Activated CD8-positive, alpha-beta T cell treated with anti-CD3 and anti-CD28 coated beads for 36 hours (primary cell): Measurements from ENCODE around the gene MGRN1. TPM values are rescaled to one million over a fixed set of nuclear protein-coding genes. Genes with fewer than 3 reads are reported as not detected.
A peak's percentile ranks its signal among the peaks of the same experiment; 100 is the strongest.

Experiments
- ATAC-seq: fragments of 200-7000 bp; cut with Tn5 transposase; one replicate; pipeline ENCODE4 v1.10.0; 2021; ENCODE audit warnings: mild to moderate bottlenecking, moderate library complexity
- CTCF ChIA-PET: fragments of 350-600 bp; sonication (Branson Sonifier 250); formaldehyde crosslinking; loops from one replicate; lab custom pipeline; 2021; ENCODE audit warnings: antibody characterized with exemption; lab: Charles Lee
- POLR2A ChIA-PET: fragments of 350-600 bp; sonication (Branson Sonifier 250); formaldehyde crosslinking; loops from one replicate; lab custom pipeline; 2021; ENCODE audit warnings: antibody characterized with exemption; lab: Charles Lee
- DNase-seq: peaks from one replicate; pipeline ENCODE4 v3.0.0-alpha.2; 2020
- H3K27ac Mint-ChIP-seq: one replicate; pipeline ENCODE4 v1.8.0; 2021; ENCODE audit warnings: mild to moderate bottlenecking, mixed read lengths
- H3K27me3 Mint-ChIP-seq: one replicate; pipeline ENCODE4 v1.8.0; 2021; ENCODE audit warnings: mixed read lengths
- H3K36me3 Mint-ChIP-seq: one replicate; pipeline ENCODE4 v1.8.0; 2021; ENCODE audit warnings: low read depth, mixed read lengths
- H3K4me1 Mint-ChIP-seq: one replicate; pipeline ENCODE4 v1.8.0; 2021; ENCODE audit warnings: low read depth, mixed read lengths
- H3K4me3 Mint-ChIP-seq: one replicate; pipeline ENCODE4 v1.8.0; 2021; ENCODE audit warnings: mild to moderate bottlenecking, moderate library complexity, mixed read lengths
- H3K9me3 Mint-ChIP-seq: one replicate; pipeline ENCODE4 v1.8.0; 2021; ENCODE audit warnings: mixed read lengths
- intact Hi-C: fragments of 100-400 bp; cut with micrococcal nuclease; formaldehyde crosslinking; loops from one replicate; pipeline ENCODE4 v1.10.0; 2022
- total RNA-seq, 2 experiments: library from RNA; stranded (reverse); gene quantifications; one replicate each; pipeline ENCODE4 v1.2.3, GENCODE V29; 2021
- TF ChIP-seq, protein P1 (sequence below): fragments of 200-600 bp; IDR thresholded peaks from one replicate; pipeline ENCODE4 v1.8.0; 2022; ENCODE audit warnings: antibody characterized with exemption, mild to moderate bottlenecking

MGRN1 gene
- total RNA-seq, 2 experiments from 2014 or later = 67.6 to 70.8 TPM

DNA sequence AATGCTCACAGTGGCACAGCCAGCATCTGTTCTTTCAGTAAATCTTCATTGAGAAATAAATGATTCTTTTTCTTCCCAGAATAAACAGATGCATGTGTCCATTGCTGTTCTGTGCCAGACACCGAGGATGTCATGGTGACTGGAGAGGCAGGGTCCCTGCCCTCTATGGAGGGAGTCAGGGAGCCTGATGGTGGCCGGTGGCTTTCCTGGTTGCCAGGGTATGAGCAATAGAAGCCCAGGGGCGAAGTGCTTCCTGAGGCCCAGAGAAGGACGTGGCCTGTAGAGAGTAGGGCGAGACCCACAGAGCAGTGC is 38.8 kb downstream of the MGRN1 start:
- no peak for ATAC-seq
- H3K27me3 Mint-ChIP-seq = no peaks in the 10 kb centered on the region
- intact Hi-C loops = no loop called here
- no peak overlapping the region for H3K4me3 Mint-ChIP-seq
- ChIA-PET CTCF (no interaction called here), POLR2A (no interaction called here)
- DNase-seq = no peak
- TF ChIP-seq, protein P1, sequence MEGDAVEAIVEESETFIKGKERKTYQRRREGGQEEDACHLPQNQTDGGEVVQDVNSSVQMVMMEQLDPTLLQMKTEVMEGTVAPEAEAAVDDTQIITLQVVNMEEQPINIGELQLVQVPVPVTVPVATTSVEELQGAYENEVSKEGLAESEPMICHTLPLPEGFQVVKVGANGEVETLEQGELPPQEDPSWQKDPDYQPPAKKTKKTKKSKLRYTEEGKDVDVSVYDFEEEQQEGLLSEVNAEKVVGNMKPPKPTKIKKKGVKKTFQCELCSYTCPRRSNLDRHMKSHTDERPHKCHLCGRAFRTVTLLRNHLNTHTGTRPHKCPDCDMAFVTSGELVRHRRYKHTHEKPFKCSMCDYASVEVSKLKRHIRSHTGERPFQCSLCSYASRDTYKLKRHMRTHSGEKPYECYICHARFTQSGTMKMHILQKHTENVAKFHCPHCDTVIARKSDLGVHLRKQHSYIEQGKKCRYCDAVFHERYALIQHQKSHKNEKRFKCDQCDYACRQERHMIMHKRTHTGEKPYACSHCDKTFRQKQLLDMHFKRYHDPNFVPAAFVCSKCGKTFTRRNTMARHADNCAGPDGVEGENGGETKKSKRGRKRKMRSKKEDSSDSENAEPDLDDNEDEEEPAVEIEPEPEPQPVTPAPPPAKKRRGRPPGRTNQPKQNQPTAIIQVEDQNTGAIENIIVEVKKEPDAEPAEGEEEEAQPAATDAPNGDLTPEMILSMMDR = no peak
- peaks cover 63% of the 10 kb centered on the region for H3K4me1 Mint-ChIP-seq
- peak overlapping the region; percentile 90 for H3K27ac Mint-ChIP-seq
- H3K36me3 Mint-ChIP-seq = peaks cover 28% of the 10 kb centered on the region
- no peaks in the 10 kb centered on the region for H3K9me3 Mint-ChIP-seq

DNA sequence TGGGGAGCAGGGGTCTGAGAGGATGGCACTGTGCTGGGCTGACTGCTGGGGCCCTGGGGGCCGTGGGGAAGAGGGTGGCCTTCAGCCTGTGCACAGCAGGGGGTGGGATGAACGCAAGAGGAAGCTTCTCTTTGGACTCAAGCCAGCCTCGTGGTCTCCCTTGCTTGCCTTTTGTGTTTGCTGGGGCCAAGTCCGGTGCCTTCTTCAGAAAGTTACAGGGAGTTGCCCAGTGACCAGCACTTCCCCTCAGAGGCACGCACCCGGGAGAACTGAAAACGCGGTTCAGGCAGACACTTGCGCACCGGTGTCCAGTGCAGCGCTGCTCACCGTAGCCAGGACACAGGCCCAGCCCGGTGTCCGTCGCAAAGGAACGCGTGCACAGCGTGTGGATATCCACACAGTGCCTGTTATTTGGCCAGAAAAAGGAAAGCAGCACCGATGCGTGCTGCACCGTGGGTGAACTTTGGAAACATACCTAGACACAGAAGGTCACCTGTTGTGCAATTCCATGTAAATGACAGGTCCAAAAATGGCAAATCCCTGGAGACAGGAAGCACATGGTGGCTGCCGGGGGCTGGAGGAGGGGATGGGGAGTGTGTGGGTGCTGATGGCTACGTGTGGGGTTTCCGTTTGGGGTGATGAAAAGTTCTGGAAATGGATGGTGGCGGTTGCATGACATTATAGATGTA is 39.3 kb downstream of the MGRN1 start:
- H3K36me3 Mint-ChIP-seq = peaks cover 28% of the 10 kb centered on the region
- intact Hi-C loops = no loop called here
- TF ChIP-seq, protein P1 = no peak
- ATAC-seq (no peak), DNase-seq (peak; percentile 44)
- CTCF ChIA-PET = interaction anchor here (0.7 to 1.0 kb wide), 2 partner anchors 10 to 71 kb away, joined by 3 read pairs; partner anchors contain the start of gene DNAAF8
- H3K27me3 Mint-ChIP-seq = no peaks in the 10 kb centered on the region
- POLR2A ChIA-PET = interaction anchor here (1.2 kb wide), 1 partner anchor 185 kb away, joined by 4 read pairs; no protein-coding TSS in a partner anchor
- no peaks in the 10 kb centered on the region for H3K9me3 Mint-ChIP-seq
- H3K4me1 Mint-ChIP-seq = peaks cover 58% of the 10 kb centered on the region
- peak overlapping the region; percentile 45 for H3K4me3 Mint-ChIP-seq
- peak overlapping the region; percentile 90 for H3K27ac Mint-ChIP-seq

DNA sequence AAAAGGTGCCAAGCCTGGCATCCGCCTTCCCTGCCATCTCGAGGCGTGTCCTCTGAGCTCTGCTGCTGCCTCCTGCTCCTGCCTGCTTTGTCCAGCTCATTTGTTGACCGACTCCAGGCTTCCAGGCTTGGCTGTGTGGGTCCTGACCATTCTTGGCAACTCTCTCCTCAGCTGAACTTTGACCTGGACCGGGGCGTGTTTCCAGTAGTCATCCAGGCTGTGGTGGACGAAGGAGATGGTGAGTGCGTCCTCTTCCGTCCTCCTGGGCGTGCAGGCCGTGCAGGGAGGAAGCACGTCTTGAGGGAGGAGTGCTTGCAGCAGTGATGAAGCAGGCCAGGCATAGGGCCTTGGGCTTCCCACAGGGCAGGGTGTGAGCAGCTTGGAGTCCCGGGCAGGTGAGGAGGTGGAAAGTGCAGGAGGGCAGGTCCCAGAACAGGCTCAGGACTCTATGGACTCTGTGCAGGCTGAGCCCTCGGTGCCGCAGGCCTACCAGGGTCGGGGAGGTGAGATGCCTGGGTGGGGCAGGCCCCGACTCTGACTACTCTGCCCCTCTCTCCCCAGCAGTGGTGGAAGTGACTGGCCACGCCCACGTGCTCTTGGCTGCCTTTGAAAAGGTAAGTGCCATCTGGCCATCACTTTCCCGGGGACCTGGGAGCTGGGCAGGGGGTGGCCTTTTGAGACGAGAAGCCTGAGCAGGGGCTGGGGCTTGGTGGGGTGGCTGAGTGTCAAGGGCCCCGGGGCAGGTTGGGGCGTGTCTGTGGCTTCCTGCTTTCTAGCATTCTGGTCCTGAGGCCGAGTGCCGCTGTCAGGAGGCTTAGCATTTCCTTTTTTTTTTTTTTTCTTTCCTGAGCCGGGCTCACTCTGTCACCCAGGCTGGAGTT is 40.2 kb downstream of the MGRN1 start:
- POLR2A ChIA-PET = interaction anchor here (1.2 kb wide), 1 partner anchor 185 kb away, joined by 4 read pairs; no protein-coding TSS in a partner anchor

DNA sequence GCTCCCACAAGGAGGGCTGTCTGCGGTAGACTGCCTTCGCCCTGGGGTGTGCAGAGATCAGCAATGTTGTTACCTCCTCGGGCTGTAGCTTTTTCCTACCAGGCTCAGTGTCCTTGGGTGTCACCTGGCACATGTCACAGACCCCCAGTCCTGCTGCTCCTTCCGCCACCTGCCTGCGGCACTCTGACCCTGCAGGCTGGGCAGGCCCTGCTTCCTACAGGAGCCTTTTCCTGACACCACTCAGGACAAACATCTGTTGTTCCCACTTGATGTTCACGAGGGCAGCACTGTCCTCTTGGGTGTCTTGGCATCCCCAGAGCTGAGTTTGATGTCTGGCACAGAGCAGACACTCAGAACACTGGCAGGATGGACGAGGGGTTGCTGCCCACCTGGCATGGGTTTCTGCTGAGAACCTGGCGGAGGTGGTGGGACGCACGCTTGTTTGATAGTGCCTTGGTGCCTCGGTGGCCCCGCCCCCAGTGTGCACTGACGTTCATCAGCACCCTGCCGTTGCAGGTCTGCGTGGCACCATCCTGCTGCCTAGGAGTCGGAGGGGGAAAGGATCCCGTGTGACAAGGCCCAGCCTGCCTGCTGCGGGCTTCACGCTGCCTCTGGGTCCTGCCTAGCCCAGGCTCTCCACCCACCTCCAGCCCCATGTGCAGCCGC is 42.0 kb downstream of the MGRN1 start:
- no peak for DNase-seq
- ChIA-PET CTCF (interaction anchor here (1.3 to 1.4 kb wide), 2 partner anchors 16 kb away, joined by 4 read pairs; no protein-coding TSS in a partner anchor), POLR2A (interaction anchor here (1.7 kb wide), 1 partner anchor 10 kb away, joined by 6 read pairs; no protein-coding TSS in a partner anchor)
- Mint-ChIP-seq H3K9me3 (no peaks in the 10 kb centered on the region), H3K27ac (no peak overlapping the region), H3K36me3 (peaks cover 28% of the 10 kb centered on the region), H3K4me1 (peaks cover 31% of the 10 kb centered on the region), H3K4me3 (no peak overlapping the region), H3K27me3 (no peaks in the 10 kb centered on the region)
- TF ChIP-seq, protein P1 = no peak
- no peak for ATAC-seq
- intact Hi-C loops = no loop called here

More for the DNA sequence above, 40.2 kb downstream of the MGRN1 start:
- DNase-seq (peak; percentile 83), ATAC-seq (peak; percentile 66)
- Mint-ChIP-seq H3K27me3 (no peaks in the 10 kb centered on the region), H3K27ac (peak overlapping the region; percentile 90), H3K4me3 (peak overlapping the region; percentile 45), H3K9me3 (no peaks in the 10 kb centered on the region), H3K4me1 (peaks cover 50% of the 10 kb centered on the region), H3K36me3 (peaks cover 28% of the 10 kb centered on the region)
- CTCF ChIA-PET = interaction anchor here (0.7 to 1.0 kb wide), 2 partner anchors 9 to 70 kb away, joined by 3 read pairs; partner anchors contain the start of gene DNAAF8
- intact Hi-C loops = no loop called here
- TF ChIP-seq, protein P1 = no peak
